SK-N-MC (cell line): ENCODE results near the gene CCDC183.

Source experiments
- EZH2 ChIP-seq: fragments of 200-600 bp; sonication (generic); IDR thresholded peaks from one replicate; pipeline ENCODE4 v1.6.1; 2017; ENCODE audit warnings: antibody characterized with exemption
- FOXP2 ChIP-seq: optimal IDR thresholded peaks from 2 replicates; pipeline ENCODE3; 2011; ENCODE audit warnings: mild to moderate bottlenecking, moderate library complexity; ENCODE audit not compliant: insufficient read depth; ENCODE audit errors: extremely low read length, control extremely low read depth
- POLR2AphosphoS5 ChIP-seq: IDR thresholded peaks from 2 replicates; pipeline ENCODE4 v1.6.1; 2012; ENCODE audit warnings: mild to moderate bottlenecking, low read depth, low read length, borderline replicate concordance

- TF ChIP-seq EZH2, result no peak
- no peak for TF ChIP-seq POLR2AphosphoS5
- no peak for TF ChIP-seq FOXP2
Measured at GRCh38 chr9:136756134-136756438, 40.1 kb upstream of the CCDC183 start.
